Ureter (tissue), 1 donor: ENCODE data around the gene COX7A2L. TPM values are rescaled to one million over a fixed set of nuclear protein-coding genes. Genes with fewer than 3 reads are reported as not detected.

Experiments used
- DNase-seq: peaks from one replicate; pipeline ENCODE4 v3.0.0-alpha.2; 2020; ENCODE audit warnings: low spot score
- total RNA-seq: library from RNA; stranded (reverse); gene quantifications from one replicate; pipeline ENCODE4 v1.2.4, GENCODE V29; 2023
- donor health status: DM: yes; HTN: yes; CAD: no.

The COX7A2L gene
- total RNA-seq, 1 donor from 2014 or later = 89.9 TPM

- no peak for DNase-seq
These were observed 43.5 kb downstream of the COX7A2L start for GRCh38 chr2:42317486-42317885.

GRCh38 chr2:42316910-42317309, 44.1 kb downstream of the COX7A2L start:
- DNase-seq = no peak

GRCh38 chr2:42315844-42316470, 45.1 kb downstream of the COX7A2L start:
- DNase-seq = no peak

GRCh38 chr2:42314892-42315468, 46.0 kb downstream of the COX7A2L start:
- DNase-seq = no peak

- DNase-seq = no peak
These were observed 48.9 kb downstream of the COX7A2L start for GRCh38 chr2:42312106-42312505.

GRCh38 chr2:42310007-42310515, 51.0 kb downstream of the COX7A2L start:
- DNase-seq = no peak

- no peak for DNase-seq
These were observed 51.7 kb downstream of the COX7A2L start for GRCh38 chr2:42309366-42309765.

- DNase-seq = no peak
These were observed 53.8 kb downstream of the COX7A2L start for GRCh38 chr2:42307180-42307579.

- DNase-seq = no peak
These were observed 56.8 kb downstream of the COX7A2L start for GRCh38 chr2:42304059-42304713.

GRCh38 chr2:42303252-42303651, 57.8 kb downstream of the COX7A2L start:
- no peak for DNase-seq

- no peak for DNase-seq
These were observed 60.5 kb downstream of the COX7A2L start for GRCh38 chr2:42300527-42300926.

Other genes starting within 250 kb of the COX7A2L start
- 99.1 TPM for gene EML4, start 191.9 kb downstream of the COX7A2L start, total RNA-seq
- not detected for gene KCNG3, start 132.8 kb upstream of the COX7A2L start, total RNA-seq
- 72.8 TPM for gene MTA3, start 207.4 kb upstream of the COX7A2L start, total RNA-seq